ENCODE data around the gene ZSCAN23.
"Not testable (repeated sequence)": the region's sequence is repeated elsewhere in the genome, so short reads cannot be mapped to it uniquely, and the experiment has no call there.

Gene ZSCAN23

GRCh38 chr6:28474441-28475219, 31.3 kb upstream of the ZSCAN23 start:
- H3K36me3 ChIP-seq = peaks cover 7% of the 10 kb centered on the region; the same call in 1 of the 2 replicates
- H3K27me3 ChIP-seq (ENCODE audit: insufficient read depth, low read depth, severe bottlenecking) = no peaks in the 10 kb centered on the region
- no peak for DNase-seq
- H3K9me3 ChIP-seq (ENCODE audit: severe bottlenecking) = peaks cover 5% of the 10 kb centered on the region
- H3K27ac ChIP-seq = no peak overlapping the region
- H3K4me3 ChIP-seq (ENCODE audit: low read depth, low read length) = no peak overlapping the region
- TF ChIP-seq CTCF (IDR thresholded peaks at IDR 0.05; ENCODE audit: low read depth, low read length) = no peak

- DNase-seq; H3K4me3 ChIP-seq (ENCODE audit: low read depth, low read length); H3K27ac ChIP-seq; H3K27me3 ChIP-seq (ENCODE audit: insufficient read depth, low read depth, severe bottlenecking): not testable (repeated sequence)
- peaks cover 25% of the 10 kb centered on the region for H3K9me3 ChIP-seq (ENCODE audit: severe bottlenecking)
- peaks cover 34% of the 10 kb centered on the region for H3K36me3 ChIP-seq
These were observed 26.0 kb upstream of the ZSCAN23 start for GRCh38 chr6:28469153-28469745.

GRCh38 chr6:28468056-28468455, 24.8 kb upstream of the ZSCAN23 start:
- H3K9me3 ChIP-seq (ENCODE audit: severe bottlenecking) = peaks cover 25% of the 10 kb centered on the region
- no peak for TF ChIP-seq CTCF (IDR thresholded peaks at IDR 0.05; ENCODE audit: low read depth, low read length)
- H3K36me3 ChIP-seq = peaks cover 34% of the 10 kb centered on the region
- H3K27ac ChIP-seq = no peak overlapping the region
- no peak for DNase-seq
- H3K4me3 ChIP-seq (ENCODE audit: low read depth, low read length) = no peak overlapping the region
- no peaks in the 10 kb centered on the region for H3K27me3 ChIP-seq (ENCODE audit: insufficient read depth, low read depth, severe bottlenecking)

- peak; percentile 79 for DNase-seq
- peaks cover 13% of the 10 kb centered on the region for H3K36me3 ChIP-seq
- H3K9me3 ChIP-seq (ENCODE audit: severe bottlenecking) = peaks cover under 1% of the 10 kb centered on the region
- H3K4me3 ChIP-seq (ENCODE audit: low read depth, low read length) = peak overlapping the region; percentile 29
- no peaks in the 10 kb centered on the region for H3K27me3 ChIP-seq (ENCODE audit: insufficient read depth, low read depth, severe bottlenecking)
- TF ChIP-seq CTCF (IDR thresholded peaks at IDR 0.05; ENCODE audit: low read depth, low read length) = no peak
- H3K27ac ChIP-seq = peak overlapping the region; percentile 94
These were observed 19.1 kb upstream of the ZSCAN23 start for GRCh38 chr6:28462401-28462800.

GRCh38 chr6:28458568-28458967, 15.3 kb upstream of the ZSCAN23 start:
- Histone ChIP-seq H3K36me3 (no peaks in the 10 kb centered on the region), H3K9me3 (ENCODE audit: severe bottlenecking) (no peaks in the 10 kb centered on the region), H3K4me3 (ENCODE audit: low read depth, low read length) (no peak overlapping the region), H3K27ac (no peak overlapping the region), H3K27me3 (ENCODE audit: insufficient read depth, low read depth, severe bottlenecking) (no peaks in the 10 kb centered on the region)
- DNase-seq = no peak
- no peak for TF ChIP-seq CTCF (IDR thresholded peaks at IDR 0.05; ENCODE audit: low read depth, low read length)

- no peak for TF ChIP-seq CTCF (IDR thresholded peaks at IDR 0.05; ENCODE audit: low read depth, low read length)
- Histone ChIP-seq H3K27ac (no peak overlapping the region), H3K9me3 (ENCODE audit: severe bottlenecking) (peaks cover 9% of the 10 kb centered on the region), H3K4me3 (ENCODE audit: low read depth, low read length) (no peak overlapping the region), H3K36me3 (no peaks in the 10 kb centered on the region), H3K27me3 (ENCODE audit: insufficient read depth, low read depth, severe bottlenecking) (no peaks in the 10 kb centered on the region)
- no peak for DNase-seq
These were observed 5.8 kb upstream of the ZSCAN23 start for GRCh38 chr6:28449056-28449455.

- not testable (repeated sequence) for H3K27ac ChIP-seq; H3K36me3 ChIP-seq; DNase-seq; H3K4me3 ChIP-seq (ENCODE audit: low read depth, low read length); H3K27me3 ChIP-seq (ENCODE audit: insufficient read depth, low read depth, severe bottlenecking)
- peaks cover 14% of the 10 kb centered on the region for H3K9me3 ChIP-seq (ENCODE audit: severe bottlenecking)
These were observed 4.2 kb upstream of the ZSCAN23 start for GRCh38 chr6:28447512-28447906.

All from WERI-Rb-1 (cell line).